Neutrophil (primary cell): ENCODE results near the gene CLCN2.

Source experiments
- H3K27ac ChIP-seq: fragments of 200-600 bp; sonication (generic); 2 replicates; pipeline ENCODE4 v1.5.1; 2016; ENCODE audit warnings: mild to moderate bottlenecking, moderate library complexity
- H3K27me3 ChIP-seq: fragments of 200-600 bp; sonication (generic); 2 replicates; pipeline ENCODE4 v1.6.0; 2016; ENCODE audit warnings: mild to moderate bottlenecking
- H3K36me3 ChIP-seq: fragments of 200-600 bp; sonication (generic); 2 replicates; pipeline ENCODE4 v1.5.1; 2017
- H3K4me1 ChIP-seq, 2 experiments: fragments of 200-600 bp in 1 of 2; sonication (generic) in 1 of 2; 1 replicate in 1 of 2; 2 replicates in 1 of 2; pipeline versions ENCODE4 v1.5.1 to v1.6.1; 2013 to 2016; ENCODE audit warnings: low read depth in 1 of 2, low read length in 1 of 2, mild to moderate bottlenecking in 1 of 2, moderate library complexity in 1 of 2; ENCODE audit not compliant: control insufficient read depth in 1 of 2, insufficient read depth in 1 of 2
- H3K4me3 ChIP-seq, 2 experiments: fragments of 200-600 bp in 1 of 2; sonication (generic) in 1 of 2; 1 replicate in 1 of 2; 2 replicates in 1 of 2; pipeline ENCODE4 v1.5.1; 2013 to 2016; ENCODE audit warnings: low read depth in 1 of 2, low read length in 1 of 2, mild to moderate bottlenecking in 1 of 2, moderate library complexity in 1 of 2
- H3K9me3 ChIP-seq: fragments of 200-600 bp; sonication (generic); 2 replicates; pipeline ENCODE4 v1.5.1; 2016
- TF ChIP-seq, protein P1 (sequence below): fragments of 200-600 bp; sonication (generic); IDR thresholded peaks from 2 replicates; pipeline ENCODE4 v1.5.1; 2016; ENCODE audit warnings: antibody characterized with exemption

CLCN2 gene

DNA sequence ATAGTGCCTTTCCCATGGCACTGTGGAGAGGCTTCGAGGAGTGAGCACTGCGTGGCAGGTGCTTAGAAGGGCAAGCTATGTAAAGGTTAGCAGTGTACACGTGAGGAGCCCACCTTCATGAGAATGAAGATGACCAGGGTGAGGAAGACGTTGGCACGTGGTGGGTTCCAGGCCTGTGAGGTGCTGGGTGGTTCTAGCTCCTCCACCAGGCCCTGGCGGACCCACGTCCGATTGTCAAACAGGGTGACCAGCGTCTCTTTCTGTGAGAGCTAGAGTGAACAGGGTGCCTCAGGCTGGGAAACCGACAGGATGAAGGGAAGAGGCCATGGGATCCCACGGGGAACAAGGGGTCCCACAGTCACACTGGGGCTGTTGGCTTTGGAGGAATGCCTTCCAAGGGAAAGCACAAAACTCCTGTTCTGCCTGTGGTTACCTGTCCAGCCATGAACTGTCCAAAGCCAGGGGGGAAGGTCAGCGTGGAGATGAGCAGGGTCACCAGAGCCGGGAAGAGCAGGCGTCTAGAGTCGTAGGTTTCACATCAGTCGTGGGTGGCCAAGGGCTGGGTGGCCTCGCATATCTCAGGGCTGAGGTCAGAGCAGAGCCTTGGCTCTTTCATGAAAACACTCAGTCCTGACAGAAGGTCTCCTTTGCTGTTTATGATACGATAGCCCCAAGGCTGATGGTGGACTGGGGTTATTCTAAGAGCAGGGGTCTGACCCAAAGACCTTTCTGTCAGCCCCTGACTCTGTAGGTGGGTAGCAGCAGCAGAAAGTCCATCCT lies 6.0 kb downstream of the CLCN2 start:
- no peaks in the 10 kb centered on the region for H3K9me3 ChIP-seq
- H3K4me1 ChIP-seq = no peaks in the 10 kb centered on the region
- TF ChIP-seq, protein P1, sequence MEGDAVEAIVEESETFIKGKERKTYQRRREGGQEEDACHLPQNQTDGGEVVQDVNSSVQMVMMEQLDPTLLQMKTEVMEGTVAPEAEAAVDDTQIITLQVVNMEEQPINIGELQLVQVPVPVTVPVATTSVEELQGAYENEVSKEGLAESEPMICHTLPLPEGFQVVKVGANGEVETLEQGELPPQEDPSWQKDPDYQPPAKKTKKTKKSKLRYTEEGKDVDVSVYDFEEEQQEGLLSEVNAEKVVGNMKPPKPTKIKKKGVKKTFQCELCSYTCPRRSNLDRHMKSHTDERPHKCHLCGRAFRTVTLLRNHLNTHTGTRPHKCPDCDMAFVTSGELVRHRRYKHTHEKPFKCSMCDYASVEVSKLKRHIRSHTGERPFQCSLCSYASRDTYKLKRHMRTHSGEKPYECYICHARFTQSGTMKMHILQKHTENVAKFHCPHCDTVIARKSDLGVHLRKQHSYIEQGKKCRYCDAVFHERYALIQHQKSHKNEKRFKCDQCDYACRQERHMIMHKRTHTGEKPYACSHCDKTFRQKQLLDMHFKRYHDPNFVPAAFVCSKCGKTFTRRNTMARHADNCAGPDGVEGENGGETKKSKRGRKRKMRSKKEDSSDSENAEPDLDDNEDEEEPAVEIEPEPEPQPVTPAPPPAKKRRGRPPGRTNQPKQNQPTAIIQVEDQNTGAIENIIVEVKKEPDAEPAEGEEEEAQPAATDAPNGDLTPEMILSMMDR = no peak
- no peak overlapping the region for H3K4me3 ChIP-seq
- H3K27ac ChIP-seq = no peak overlapping the region
- H3K27me3 ChIP-seq = peaks cover 18% of the 10 kb centered on the region
- H3K36me3 ChIP-seq = no peaks in the 10 kb centered on the region

- Histone ChIP-seq H3K9me3 (no peaks in the 10 kb centered on the region), H3K27ac (no peak overlapping the region), H3K27me3 (peaks cover 12% of the 10 kb centered on the region), H3K36me3 (no peaks in the 10 kb centered on the region), H3K4me1 (no peaks in the 10 kb centered on the region), H3K4me3 (no peak overlapping the region)
- TF ChIP-seq, protein P1 = no peak
Measured at GRCh38 chr3:184354754-184355153, 6.7 kb downstream of the CLCN2 start.

GRCh38 chr3:184354121-184354728 lies 7.2 kb downstream of the CLCN2 start:
- Histone ChIP-seq H3K27me3 (peaks cover 6% of the 10 kb centered on the region), H3K36me3 (no peaks in the 10 kb centered on the region), H3K9me3 (no peaks in the 10 kb centered on the region), H3K27ac (no peak overlapping the region), H3K4me3 (no peak overlapping the region), H3K4me1 (no peaks in the 10 kb centered on the region)
- TF ChIP-seq, protein P1 = peak; percentile 52

DNA sequence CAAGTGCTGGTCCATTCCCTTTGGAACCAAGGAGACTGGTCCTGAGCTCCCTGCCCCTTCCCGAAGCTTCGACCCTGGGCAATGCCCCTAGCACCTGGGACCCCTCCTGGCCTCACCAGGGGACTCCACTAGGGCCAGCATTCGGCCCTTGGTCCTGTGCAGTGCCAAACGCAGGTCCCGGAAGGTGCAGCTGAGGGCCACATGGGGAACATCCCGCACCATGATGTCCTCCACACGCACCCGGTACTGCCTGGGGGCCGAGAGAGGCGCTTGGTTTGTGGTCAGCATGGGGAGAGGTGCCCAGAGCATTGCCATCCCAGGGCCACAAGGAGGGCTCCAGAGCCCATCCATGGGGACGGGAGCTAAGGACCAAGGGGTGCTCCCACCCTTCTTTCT lies 7.9 kb downstream of the CLCN2 start:
- no peak overlapping the region for H3K27ac ChIP-seq

GRCh38 chr3:184352897-184353545 lies 8.4 kb downstream of the CLCN2 start:
- H3K36me3 ChIP-seq = no peaks in the 10 kb centered on the region
- no peak overlapping the region for H3K4me3 ChIP-seq
- H3K4me1 ChIP-seq = no peaks in the 10 kb centered on the region
- no peaks in the 10 kb centered on the region for H3K9me3 ChIP-seq
- no peaks in the 10 kb centered on the region for H3K27me3 ChIP-seq
- no peak overlapping the region for H3K27ac ChIP-seq
- TF ChIP-seq, protein P1 = no peak

More for the DNA sequence above, 7.9 kb downstream of the CLCN2 start:
- H3K27me3 ChIP-seq = no peaks in the 10 kb centered on the region
- TF ChIP-seq, protein P1 = no peak
- no peaks in the 10 kb centered on the region for H3K36me3 ChIP-seq
- no peak overlapping the region for H3K4me3 ChIP-seq
- H3K9me3 ChIP-seq = no peaks in the 10 kb centered on the region
- no peaks in the 10 kb centered on the region for H3K4me1 ChIP-seq
